Loucy (cell line): Measurements from ENCODE around the gene MESD.

Experiments used
- EZH2phosphoT487 ChIP-seq: fragments of 200-600 bp; IDR thresholded peaks from 2 replicates; pipeline ENCODE4 v1.6.1; 2018; ENCODE audit warnings: antibody characterized with exemption, mild to moderate bottlenecking, moderate library complexity, borderline replicate concordance
- TF ChIP-seq, protein P1 (sequence below): fragments of 200-600 bp; sonication (generic); conservative IDR thresholded peaks from 2 replicates; pipeline ENCODE4 v1.5.1; 2014; ENCODE audit warnings: mild to moderate bottlenecking, antibody characterized with exemption, low read length

DNA sequence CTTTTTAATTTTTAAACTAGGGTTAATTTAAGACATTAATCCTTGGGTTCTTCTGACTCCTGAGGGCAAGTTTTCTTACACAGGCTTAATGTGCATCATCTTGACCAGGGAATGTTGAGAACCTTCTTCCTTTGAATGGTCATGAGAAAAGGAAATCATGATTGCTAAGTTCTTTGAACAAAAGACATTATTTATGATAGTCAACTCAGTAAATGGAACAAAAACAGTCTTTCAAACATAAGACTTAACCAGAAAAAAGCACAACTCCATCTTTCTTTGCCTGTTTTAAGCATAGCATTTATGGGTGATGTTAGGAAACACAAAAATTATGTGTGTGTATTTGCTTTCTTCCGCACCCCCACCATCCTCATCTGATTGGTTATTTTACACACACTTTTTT lies 16.5 kb upstream of the MESD start:
- TF ChIP-seq, protein P1, sequence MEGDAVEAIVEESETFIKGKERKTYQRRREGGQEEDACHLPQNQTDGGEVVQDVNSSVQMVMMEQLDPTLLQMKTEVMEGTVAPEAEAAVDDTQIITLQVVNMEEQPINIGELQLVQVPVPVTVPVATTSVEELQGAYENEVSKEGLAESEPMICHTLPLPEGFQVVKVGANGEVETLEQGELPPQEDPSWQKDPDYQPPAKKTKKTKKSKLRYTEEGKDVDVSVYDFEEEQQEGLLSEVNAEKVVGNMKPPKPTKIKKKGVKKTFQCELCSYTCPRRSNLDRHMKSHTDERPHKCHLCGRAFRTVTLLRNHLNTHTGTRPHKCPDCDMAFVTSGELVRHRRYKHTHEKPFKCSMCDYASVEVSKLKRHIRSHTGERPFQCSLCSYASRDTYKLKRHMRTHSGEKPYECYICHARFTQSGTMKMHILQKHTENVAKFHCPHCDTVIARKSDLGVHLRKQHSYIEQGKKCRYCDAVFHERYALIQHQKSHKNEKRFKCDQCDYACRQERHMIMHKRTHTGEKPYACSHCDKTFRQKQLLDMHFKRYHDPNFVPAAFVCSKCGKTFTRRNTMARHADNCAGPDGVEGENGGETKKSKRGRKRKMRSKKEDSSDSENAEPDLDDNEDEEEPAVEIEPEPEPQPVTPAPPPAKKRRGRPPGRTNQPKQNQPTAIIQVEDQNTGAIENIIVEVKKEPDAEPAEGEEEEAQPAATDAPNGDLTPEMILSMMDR = no peak
- TF ChIP-seq EZH2phosphoT487 = no peak
